Measurements from ENCODE around the gene ELK1.

DNA sequence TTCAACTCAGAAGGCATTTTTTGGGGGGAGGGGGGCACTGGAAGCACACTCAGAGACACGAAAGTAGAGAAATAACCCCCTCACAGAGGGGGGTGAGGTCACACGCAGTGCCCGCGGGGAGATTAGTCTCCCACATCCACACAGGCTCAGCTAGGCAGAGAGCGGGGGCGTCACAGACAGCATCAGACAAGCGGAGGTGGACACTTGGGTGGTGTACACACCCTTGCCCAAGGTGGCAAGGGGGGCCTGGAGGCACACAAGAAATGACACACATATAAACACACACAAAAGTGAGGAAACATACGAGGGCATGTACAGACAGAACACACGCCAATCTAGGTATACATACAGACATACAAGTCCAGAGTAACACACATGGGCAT is 30.1 kb downstream of the ELK1 start:
- TF ChIP-seq GATA3 (IDR thresholded peaks at IDR 0.05; ENCODE audit: low read depth, low read length) (no peak), GATA2 (IDR thresholded peaks at IDR 0.05; ENCODE audit: low read depth, low read length) (no peak)
